ENCODE data around the gene FHAD1.

FHAD1 gene

GRCh38 chr1:15259622-15260007 lies 12.6 kb downstream of the FHAD1 start:
- H3K79me2 ChIP-seq (ENCODE audit: low read length): no peaks in the 10 kb centered on the region
- no peak overlapping the region for H3K4me3 ChIP-seq (ENCODE audit: low read length)
- H3F3A ChIP-seq (ENCODE audit: insufficient read depth, low read length): peaks cover 10% of the 10 kb centered on the region
- no peak overlapping the region for H2AFZ ChIP-seq (ENCODE audit: low read length)
- peaks cover 26% of the 10 kb centered on the region for H3K4me1 ChIP-seq (ENCODE audit: low read length)
- DNase-seq: no peak
- no peaks in the 10 kb centered on the region for H3K27me3 ChIP-seq (replicated peaks; ENCODE audit: insufficient read depth, low read length)
- H3K4me2 ChIP-seq (ENCODE audit: low read depth, low read length): no peak overlapping the region
- no peaks in the 10 kb centered on the region for H3K9me3 ChIP-seq (replicated peaks; ENCODE audit: insufficient read depth, low read length)
- no peaks in the 10 kb centered on the region for H3K9me2 ChIP-seq (replicated peaks; ENCODE audit: insufficient read depth, low read length)
- no peaks in the 10 kb centered on the region for H4K20me1 ChIP-seq (ENCODE audit: insufficient read depth, low read length)
- H3K9ac ChIP-seq (ENCODE audit: low read length): no peak overlapping the region
- TF ChIP-seq EZH2phosphoT487 (IDR thresholded peaks at IDR 0.05; ENCODE audit: low read length) (no peak), CTCF (IDR thresholded peaks at IDR 0.05; ENCODE audit: low read length) (no peak), EZH2 (optimal IDR thresholded peaks at IDR 0.05; ENCODE audit: low read depth, low read length) (no peak)
- H3K27ac ChIP-seq (ENCODE audit: low read length): no peak overlapping the region
- no peaks in the 10 kb centered on the region for H3K36me3 ChIP-seq (replicated peaks; ENCODE audit: insufficient read depth, low read length)

GRCh38 chr1:15260418-15261154 lies 13.6 kb downstream of the FHAD1 start:
- H3K9ac ChIP-seq (ENCODE audit: low read length): no peak overlapping the region
- H3K4me3 ChIP-seq (ENCODE audit: low read length): no peak overlapping the region
- TF ChIP-seq EZH2 (optimal IDR thresholded peaks at IDR 0.05; ENCODE audit: low read depth, low read length): no peak
- TF ChIP-seq EZH2phosphoT487 (IDR thresholded peaks at IDR 0.05; ENCODE audit: low read length): no peak
- no peak for TF ChIP-seq CTCF (IDR thresholded peaks at IDR 0.05; ENCODE audit: low read length)
- H3K4me2 ChIP-seq (ENCODE audit: low read depth, low read length): peak overlapping the region; percentile 84; the same call in 1 of the 2 replicates
- DNase-seq: no peak
- no peaks in the 10 kb centered on the region for H3K36me3 ChIP-seq (replicated peaks; ENCODE audit: insufficient read depth, low read length)
- 0 out of 2 replicates have a peak overlapping the region, but pooled peaks have one; percentile 90 for H2AFZ ChIP-seq (ENCODE audit: low read length)
- H3K27me3 ChIP-seq (replicated peaks; ENCODE audit: insufficient read depth, low read length): no peaks in the 10 kb centered on the region
- H3K79me2 ChIP-seq (ENCODE audit: low read length): no peaks in the 10 kb centered on the region
- peaks cover 10% of the 10 kb centered on the region for H3F3A ChIP-seq (ENCODE audit: insufficient read depth, low read length)
- peaks cover 26% of the 10 kb centered on the region for H3K4me1 ChIP-seq (ENCODE audit: low read length)
- H3K9me3 ChIP-seq (replicated peaks; ENCODE audit: insufficient read depth, low read length): no peaks in the 10 kb centered on the region
- H3K9me2 ChIP-seq (replicated peaks; ENCODE audit: insufficient read depth, low read length): no peaks in the 10 kb centered on the region
- H3K27ac ChIP-seq (ENCODE audit: low read length): no peak overlapping the region
- no peaks in the 10 kb centered on the region for H4K20me1 ChIP-seq (ENCODE audit: insufficient read depth, low read length)

- H3K4me2 ChIP-seq (ENCODE audit: low read depth, low read length): peak overlapping the region; percentile 84
- TF ChIP-seq CTCF (IDR thresholded peaks at IDR 0.05; ENCODE audit: low read length) (no peak), EZH2phosphoT487 (IDR thresholded peaks at IDR 0.05; ENCODE audit: low read length) (no peak), EZH2 (optimal IDR thresholded peaks at IDR 0.05; ENCODE audit: low read depth, low read length) (no peak)
- peak overlapping the region; percentile 47 for H3K4me3 ChIP-seq (ENCODE audit: low read length)
These were observed 14.4 kb downstream of the FHAD1 start for GRCh38 chr1:15261155-15262002.

More at GRCh38 chr1:15261155-15262002, 14.4 kb downstream of the FHAD1 start:
- no peaks in the 10 kb centered on the region for H3K9me3 ChIP-seq (replicated peaks; ENCODE audit: insufficient read depth, low read length)
- no peaks in the 10 kb centered on the region for H3K36me3 ChIP-seq (replicated peaks; ENCODE audit: insufficient read depth, low read length)
- H3K9ac ChIP-seq (ENCODE audit: low read length): peak overlapping the region; percentile 32; the same call in 1 of the 2 replicates
- H3K27ac ChIP-seq (ENCODE audit: low read length): peak overlapping the region; percentile 16; the same call in 1 of the 2 replicates
- peaks cover 10% of the 10 kb centered on the region for H3F3A ChIP-seq (ENCODE audit: insufficient read depth, low read length)
- peaks cover 26% of the 10 kb centered on the region for H3K4me1 ChIP-seq (ENCODE audit: low read length)
- DNase-seq: peak; percentile 30
- H3K9me2 ChIP-seq (replicated peaks; ENCODE audit: insufficient read depth, low read length): no peaks in the 10 kb centered on the region
- H3K79me2 ChIP-seq (ENCODE audit: low read length): no peaks in the 10 kb centered on the region
- no peaks in the 10 kb centered on the region for H4K20me1 ChIP-seq (ENCODE audit: insufficient read depth, low read length)
- no peaks in the 10 kb centered on the region for H3K27me3 ChIP-seq (replicated peaks; ENCODE audit: insufficient read depth, low read length)
- H2AFZ ChIP-seq (ENCODE audit: low read length): peak overlapping the region; percentile 90

Measured in MM.1S (cell line).